SK-N-SH treated with all-trans-retinoic acid at 6 μM for 48 hours (cell line): ENCODE data around the gene PDE8A.

Experiments used
- ISL1 ChIP-seq: fragments of 250-450 bp; sonication (Bioruptor Pico); IDR thresholded peaks from 2 replicates; pipeline ENCODE4 v2.1.2; 2022; ENCODE audit warnings: mild to moderate bottlenecking, moderate library complexity
- PATZ1 ChIP-seq: fragments of 250-450 bp; sonication (Bioruptor Pico); IDR thresholded peaks from 2 replicates; pipeline ENCODE4 v1.8.0; 2020; ENCODE audit warnings: mild to moderate bottlenecking, moderate library complexity, borderline replicate concordance
- SNAI2 ChIP-seq: fragments of 250-450 bp; sonication (Bioruptor Pico); IDR thresholded peaks from 2 replicates; pipeline ENCODE4 v1.5.0; 2020; ENCODE audit warnings: mild to moderate bottlenecking, moderate library complexity
- ZNF70 ChIP-seq: fragments of 450-650 bp; formaldehyde crosslinking; IDR thresholded peaks from 2 replicates; pipeline ENCODE4 v1.5.0; 2020; ENCODE audit warnings: mild to moderate bottlenecking, moderate library complexity

DNA sequence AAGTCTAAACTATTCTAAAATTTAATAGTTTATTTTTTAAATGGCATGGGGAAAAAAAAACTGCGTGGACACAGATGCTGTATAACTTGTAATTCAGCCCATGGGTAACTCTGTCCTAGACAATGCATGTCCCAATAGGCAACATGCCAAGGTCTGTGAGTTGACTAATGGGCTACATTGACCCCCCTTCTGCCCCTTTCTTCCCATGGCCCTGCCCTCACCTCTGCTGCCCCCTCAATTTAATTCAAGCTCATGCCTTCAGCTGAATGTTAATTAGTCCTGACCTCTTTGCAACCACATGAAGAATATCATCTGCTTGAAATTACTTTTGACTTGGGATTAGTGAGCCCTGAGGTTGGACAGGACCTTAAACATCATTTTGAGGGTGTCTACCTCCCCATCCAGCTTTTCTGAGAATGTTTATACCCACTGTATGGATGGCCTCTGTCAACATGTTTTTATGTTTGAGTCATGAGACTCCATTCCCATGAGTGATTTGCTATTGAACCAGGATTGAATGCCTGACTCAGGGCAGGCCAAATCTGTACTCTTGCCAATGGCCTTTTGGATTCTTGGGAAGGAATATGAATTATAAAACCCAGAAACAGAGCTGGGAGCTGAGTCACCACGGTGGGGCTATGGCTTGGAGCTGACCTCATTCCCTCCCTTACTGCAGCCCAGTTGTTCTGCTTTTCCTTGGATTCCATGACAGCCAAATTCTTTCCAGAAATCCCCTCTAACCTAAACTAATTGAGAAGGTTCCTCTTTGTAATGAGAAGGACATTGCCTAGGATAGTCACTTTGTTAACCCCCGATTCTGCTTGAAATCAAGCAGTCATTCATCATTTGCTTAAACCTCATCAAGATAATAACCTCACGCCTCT is 33.5 kb upstream of the PDE8A start:
- TF ChIP-seq ISL1 (CRISPR knock-in tag) (no peak), SNAI2 (CRISPR knock-in tag) (no peak), PATZ1 (0 out of 2 replicates have a peak, but pooled peaks have one; percentile 27), ZNF70 (CRISPR knock-in tag) (no peak)
